Transverse colon (tissue), 4 donors: ENCODE measurements around the gene PTPRC. TPM values are rescaled to one million over a fixed set of nuclear protein-coding genes. Genes with fewer than 3 reads are reported as not detected.

Source experiments
- DNase-seq: peaks from one replicate; pipeline ENCODE4 v3.0.0-alpha.2; 2019
- H3K27ac ChIP-seq, 4 donors: fragments of 200-600 bp; sonication (generic); 2 replicates each; pipeline ENCODE4 v1.5.1; 2016 to 2018; ENCODE audit warnings: inconsistent platforms in 4 of 4
- H3K27me3 ChIP-seq: fragments of 200-600 bp; sonication (generic); 2 replicates; pipeline ENCODE4 v1.5.1; 2017; ENCODE audit warnings: inconsistent platforms
- H3K36me3 ChIP-seq, 4 donors: fragments of 200-600 bp; sonication (generic); 2 replicates each; pipeline ENCODE4 v1.5.1; 2017 to 2019; ENCODE audit warnings: inconsistent platforms in 4 of 4
- H3K4me1 ChIP-seq, 4 donors: fragments of 200-600 bp; sonication (generic); 2 replicates each; pipeline ENCODE4 v1.5.1; 2017 to 2020; ENCODE audit warnings: inconsistent platforms in 4 of 4
- H3K4me3 ChIP-seq, 4 donors: fragments of 200-600 bp; sonication (generic); 1 replicate in 1 of 4; 2 replicates in 3 of 4; pipeline versions ENCODE4 v1.5.1 to v1.6.1; 2017 to 2019; ENCODE audit warnings: inconsistent platforms in 4 of 4
- H3K9me3 ChIP-seq, 2 donors: fragments of 200-600 bp; sonication (generic); 2 replicates each; pipeline ENCODE4 v1.5.1; 2017 to 2019; ENCODE audit warnings: inconsistent platforms in 2 of 2
- EP300 ChIP-seq: sonication (generic); formaldehyde crosslinking; IDR thresholded peaks from one replicate; pipeline ENCODE4 v1.6.1; 2017; ENCODE audit warnings: antibody characterized with exemption, low read depth
- POLR2A ChIP-seq: fragments of 450-650 bp; IDR thresholded peaks from one replicate; pipeline ENCODE4 v1.6.1; 2016; ENCODE audit warnings: antibody characterized with exemption, mild to moderate bottlenecking, moderate library complexity
- POLR2AphosphoS5 ChIP-seq, 3 donors: sonication (generic); formaldehyde crosslinking; IDR thresholded peaks; one replicate each; pipeline ENCODE4 v1.6.1; 2016; ENCODE audit warnings: antibody characterized with exemption in 3 of 3
- WGBS, 2 donors: methylation state at CpG; one replicate each; pipeline ENCODE4 v1.1.5; 2018; ENCODE audit warnings: low coverage in 1 of 2; 5-methylcytosine and 5-hydroxymethylcytosine counted together
- in situ Hi-C, 4 donors: fragments of 200-750 bp; cut with MboI; loops; one replicate each; pipeline versions ENCODE4 v1.15.0 to v1.15.1; 2017; ENCODE audit warnings: low sequenced_read_pairs in 3 of 4, low pct_ligation_motif_present in 1 of 4, low pct_unique_long_range_greater_than_20kb in 1 of 4
- intact Hi-C: fragments of 100-400 bp; cut with DNase I; formaldehyde crosslinking; loops from one replicate; pipeline ENCODE4 v1.15.1; 2023; ENCODE audit warnings: low total_unique reads
- total RNA-seq, 4 donors: library from RNA; depleted of rRNA; stranded (reverse); fragments of >200 nt; gene quantifications; one replicate each; pipeline ENCODE4 v1.1.0, GENCODE V29; 2016
- TF ChIP-seq, protein P1 (sequence below), 5 experiments: fragments of 200-600 bp in 3 of 5; fragments of 450-650 bp in 2 of 5; sonication (generic) in 3 of 5; IDR thresholded peaks; 1 replicate in 2 of 5; 2 replicates in 3 of 5; pipeline ENCODE4 v1.5.1; 2016 to 2017; ENCODE audit warnings: antibody characterized with exemption in 5 of 5, inconsistent platforms in 3 of 5, mild to moderate bottlenecking in 2 of 5, moderate library complexity in 1 of 5

PTPRC gene
- total RNA-seq, 4 donors from 2014 or later: 6.4 to 50.7 (median 25.6) TPM

DNA sequence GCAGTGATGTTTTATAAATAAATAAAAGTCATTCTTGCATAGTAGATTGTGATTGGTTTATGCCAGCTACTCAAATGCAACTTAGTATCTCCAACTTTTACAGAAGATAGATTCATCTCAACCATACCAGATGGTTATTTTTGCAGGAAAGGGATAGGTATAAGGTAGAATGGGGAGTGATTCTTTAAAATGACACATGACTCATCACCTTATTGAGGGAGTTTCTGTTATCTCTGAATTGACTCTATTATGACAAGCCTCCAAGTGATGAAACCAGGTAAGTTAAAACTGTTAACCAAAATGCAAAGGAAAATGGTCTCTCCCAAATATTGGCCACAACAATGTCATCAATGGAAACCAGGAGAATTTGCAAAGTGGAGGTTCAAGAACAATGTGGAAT, 54.5 kb downstream of the PTPRC start:
- H3K27me3 ChIP-seq: no peaks in the 10 kb centered on the region
- intact Hi-C loops (no loop called here), in situ Hi-C loops (loop anchor here in 1 of 4 donors (25.0 kb wide), 1 partner anchor 531 kb away; the partner anchor contains the start of gene NEK7)
- DNase-seq: no peak
- TF ChIP-seq, protein P1, sequence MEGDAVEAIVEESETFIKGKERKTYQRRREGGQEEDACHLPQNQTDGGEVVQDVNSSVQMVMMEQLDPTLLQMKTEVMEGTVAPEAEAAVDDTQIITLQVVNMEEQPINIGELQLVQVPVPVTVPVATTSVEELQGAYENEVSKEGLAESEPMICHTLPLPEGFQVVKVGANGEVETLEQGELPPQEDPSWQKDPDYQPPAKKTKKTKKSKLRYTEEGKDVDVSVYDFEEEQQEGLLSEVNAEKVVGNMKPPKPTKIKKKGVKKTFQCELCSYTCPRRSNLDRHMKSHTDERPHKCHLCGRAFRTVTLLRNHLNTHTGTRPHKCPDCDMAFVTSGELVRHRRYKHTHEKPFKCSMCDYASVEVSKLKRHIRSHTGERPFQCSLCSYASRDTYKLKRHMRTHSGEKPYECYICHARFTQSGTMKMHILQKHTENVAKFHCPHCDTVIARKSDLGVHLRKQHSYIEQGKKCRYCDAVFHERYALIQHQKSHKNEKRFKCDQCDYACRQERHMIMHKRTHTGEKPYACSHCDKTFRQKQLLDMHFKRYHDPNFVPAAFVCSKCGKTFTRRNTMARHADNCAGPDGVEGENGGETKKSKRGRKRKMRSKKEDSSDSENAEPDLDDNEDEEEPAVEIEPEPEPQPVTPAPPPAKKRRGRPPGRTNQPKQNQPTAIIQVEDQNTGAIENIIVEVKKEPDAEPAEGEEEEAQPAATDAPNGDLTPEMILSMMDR (IDR thresholded peaks at IDR 0.05): no peak
- TF ChIP-seq POLR2A (no peak), EP300 (no peak), POLR2AphosphoS5 (IDR thresholded peaks at IDR 0.05) (no peak)
- no peaks in the 10 kb centered on the region for H3K9me3 ChIP-seq
- no peak overlapping the region for H3K27ac ChIP-seq
- H3K4me3 ChIP-seq: no peak overlapping the region
- no peaks in the 10 kb centered on the region for H3K4me1 ChIP-seq
- no peaks in the 10 kb centered on the region for H3K36me3 ChIP-seq

DNA sequence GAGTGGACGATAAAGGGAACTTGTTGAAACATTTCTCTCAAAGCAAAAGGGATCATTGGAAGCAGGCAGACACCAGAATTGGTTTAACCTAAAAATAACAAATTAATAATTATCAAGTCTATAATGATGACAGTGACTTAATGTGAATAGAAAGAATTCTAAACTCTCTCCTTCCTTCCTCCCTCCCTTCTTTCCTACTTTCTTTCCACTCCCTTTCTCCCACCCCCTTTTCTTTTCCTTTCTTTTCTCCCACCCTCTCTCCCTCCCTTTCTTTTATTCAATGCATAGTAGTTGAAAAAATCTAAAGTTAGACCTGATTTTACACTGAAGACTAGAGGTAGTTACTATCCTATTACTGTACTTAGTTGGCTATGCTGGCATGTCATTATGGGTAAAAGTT, 55.7 kb downstream of the PTPRC start:
- H3K36me3 ChIP-seq: no peaks in the 10 kb centered on the region
- H3K27ac ChIP-seq: no peak overlapping the region
- peaks cover under 1% of the 10 kb centered on the region for H3K27me3 ChIP-seq
- in situ Hi-C loops (loop anchor here in 1 of 4 donors (25.0 kb wide), 1 partner anchor 532 kb away; the partner anchor contains the start of gene NEK7), intact Hi-C loops (no loop called here)
- H3K4me1 ChIP-seq: no peaks in the 10 kb centered on the region
- 88% methylated on average over 1 of the region's 1 CpG; no CpG with 5 or more reads in 1 of the 2 donors for WGBS, 2 donors
- DNase-seq: no peak
- no peaks in the 10 kb centered on the region for H3K9me3 ChIP-seq
- no peak for TF ChIP-seq EP300
- TF ChIP-seq, protein P1 (IDR thresholded peaks at IDR 0.05): no peak
- no peak for TF ChIP-seq POLR2AphosphoS5 (IDR thresholded peaks at IDR 0.05)
- TF ChIP-seq POLR2A: no peak
- no peak overlapping the region for H3K4me3 ChIP-seq

DNA sequence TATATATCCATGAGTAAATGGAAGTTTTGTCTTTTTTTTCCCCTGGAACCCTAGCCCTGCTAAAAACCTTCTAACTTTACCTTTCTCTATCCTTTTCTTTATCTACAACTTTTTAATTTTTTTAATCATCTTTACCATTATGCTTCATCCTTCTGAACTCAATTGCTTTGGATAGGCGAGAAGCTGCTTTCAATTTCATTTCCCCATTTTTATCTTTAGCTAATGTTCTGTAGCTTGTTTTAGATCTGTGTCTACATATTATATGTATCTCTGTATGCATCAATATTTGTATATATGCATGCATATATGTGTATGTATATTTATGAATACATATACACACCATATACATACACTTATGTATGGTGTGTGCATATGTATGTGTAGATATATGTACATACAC, 57.4 kb downstream of the PTPRC start:
- in situ Hi-C loops (loop anchor here in 1 of 4 donors (25.0 kb wide), 1 partner anchor 534 kb away; the partner anchor contains the start of gene NEK7), intact Hi-C loops (no loop called here)
- Histone ChIP-seq H3K27ac (no peak overlapping the region), H3K27me3 (peaks cover 5% of the 10 kb centered on the region), H3K4me1 (no peaks in the 10 kb centered on the region), H3K4me3 (no peak overlapping the region), H3K36me3 (no peaks in the 10 kb centered on the region), H3K9me3 (no peaks in the 10 kb centered on the region)
- no peak for DNase-seq
- 64 to 70% methylated on average over 1 of the region's 1 CpG for WGBS, 2 donors
- no peak for TF ChIP-seq POLR2A
- TF ChIP-seq, protein P1 (IDR thresholded peaks at IDR 0.05): no peak
- no peak for TF ChIP-seq EP300
- no peak for TF ChIP-seq POLR2AphosphoS5 (IDR thresholded peaks at IDR 0.05)

DNA sequence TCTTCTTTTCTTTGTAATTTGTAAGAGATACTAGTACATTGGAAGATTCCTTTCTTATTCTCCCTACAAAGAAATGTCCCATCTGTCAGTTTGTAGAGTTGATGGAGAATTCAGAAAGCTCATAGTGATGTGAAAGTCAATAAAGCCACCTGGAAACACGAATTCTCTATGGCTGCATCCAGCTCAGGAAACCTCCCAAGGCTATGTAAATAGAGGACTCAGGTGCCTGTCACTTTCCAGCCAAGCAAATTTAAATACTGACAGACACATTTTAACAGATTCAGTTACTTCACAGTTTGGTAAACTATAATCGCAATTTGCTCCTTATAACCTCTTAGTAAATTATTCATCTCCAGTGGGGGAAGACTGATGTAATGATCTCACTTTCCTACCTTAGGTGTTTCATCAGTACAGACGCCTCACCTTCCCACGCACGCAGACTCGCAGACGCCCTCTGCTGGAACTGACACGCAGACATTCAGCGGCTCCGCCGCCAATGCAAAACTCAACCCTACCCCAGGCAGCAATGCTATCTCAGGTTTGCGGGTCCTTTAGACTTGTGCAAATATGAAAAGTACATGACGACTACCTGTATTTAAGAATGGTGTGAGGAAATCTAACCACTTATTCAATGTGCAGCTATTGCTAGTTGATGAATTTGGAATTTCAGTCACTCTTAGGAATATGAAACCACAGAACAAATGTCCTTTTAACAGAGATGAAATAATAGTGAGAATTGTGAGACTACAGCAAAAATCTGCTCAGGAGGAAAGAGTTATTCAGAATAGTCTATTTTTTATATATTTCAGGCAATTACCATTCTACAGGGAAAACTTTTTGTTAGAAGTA, 60.6 kb downstream of the PTPRC start:
- no peak for TF ChIP-seq POLR2AphosphoS5 (IDR thresholded peaks at IDR 0.05)
- TF ChIP-seq, protein P1 (IDR thresholded peaks at IDR 0.05): peak; percentile 40 to 64 (median 53)
- no peak for TF ChIP-seq POLR2A
- no peak for TF ChIP-seq EP300
- in situ Hi-C loops (loop anchor here in 1 of 4 donors (25.0 kb wide), 1 partner anchor 537 kb away; the partner anchor contains the start of gene NEK7), intact Hi-C loops (no loop called here)
- H3K36me3 ChIP-seq: no peaks in the 10 kb centered on the region
- no peak overlapping the region for H3K4me3 ChIP-seq
- H3K4me1 ChIP-seq: no peaks in the 10 kb centered on the region
- WGBS, 2 donors: 39% methylated on average over 13 of the region's 13 CpGs; no CpG with 5 or more reads in 1 of the 2 donors
- H3K9me3 ChIP-seq: no peaks in the 10 kb centered on the region
- H3K27ac ChIP-seq: no peak overlapping the region
- peak; percentile 58 for DNase-seq
- H3K27me3 ChIP-seq: peaks cover 5% of the 10 kb centered on the region
